ENCODE data around the gene BCAR3.
"Not testable (repeated sequence)": the region's sequence is repeated elsewhere in the genome, so short reads cannot be mapped to it uniquely, and the experiment has no call there.

Gene BCAR3

GRCh38 chr1:93595266-93595665 is 86.4 kb downstream of the BCAR3 start:
- DNase-seq (ENCODE audit: low spot score): no peak

- no peak for DNase-seq (ENCODE audit: low spot score)
Measured at GRCh38 chr1:93594603-93594880, 87.1 kb downstream of the BCAR3 start.

- no peak for DNase-seq (ENCODE audit: low spot score)
Measured at GRCh38 chr1:93593854-93594602, 87.6 kb downstream of the BCAR3 start.

- no peak for DNase-seq (ENCODE audit: low spot score)
Measured at GRCh38 chr1:93592551-93592949, 89.1 kb downstream of the BCAR3 start.

GRCh38 chr1:93591676-93592550 is 89.7 kb downstream of the BCAR3 start:
- DNase-seq (ENCODE audit: low spot score): no peak

- not testable (repeated sequence) for DNase-seq (ENCODE audit: low spot score)
Measured at GRCh38 chr1:93591291-93591675, 90.4 kb downstream of the BCAR3 start.

- DNase-seq (ENCODE audit: low spot score): no peak
Measured at GRCh38 chr1:93588955-93589354, 92.7 kb downstream of the BCAR3 start.

GRCh38 chr1:93588206-93588605 is 93.4 kb downstream of the BCAR3 start:
- DNase-seq (ENCODE audit: low spot score): no peak

- DNase-seq (ENCODE audit: low spot score): no peak
Measured at GRCh38 chr1:93587354-93587753, 94.3 kb downstream of the BCAR3 start.

GRCh38 chr1:93585059-93585966 is 96.3 kb downstream of the BCAR3 start:
- DNase-seq (ENCODE audit: low spot score): no peak

GRCh38 chr1:93584261-93585003 is 97.2 kb downstream of the BCAR3 start:
- DNase-seq (ENCODE audit: low spot score): no peak

GRCh38 chr1:93581917-93582850 is 99.5 kb downstream of the BCAR3 start:
- DNase-seq (ENCODE audit: low spot score): no peak

- no peak for DNase-seq (ENCODE audit: low spot score)
Measured at GRCh38 chr1:93579891-93580290, 101.7 kb downstream of the BCAR3 start.

- no peak for DNase-seq (ENCODE audit: low spot score)
Measured at GRCh38 chr1:93578911-93579825, 102.5 kb downstream of the BCAR3 start.

GRCh38 chr1:93578433-93578830 is 103.2 kb downstream of the BCAR3 start:
- DNase-seq (ENCODE audit: low spot score): no peak

GRCh38 chr1:93577536-93578432 is 103.9 kb downstream of the BCAR3 start:
- DNase-seq (ENCODE audit: low spot score): no peak

- DNase-seq (ENCODE audit: low spot score): no peak
Measured at GRCh38 chr1:93576746-93577145, 104.9 kb downstream of the BCAR3 start.

GRCh38 chr1:93576346-93576745 is 105.3 kb downstream of the BCAR3 start:
- no peak for DNase-seq (ENCODE audit: low spot score)
